ENCODE data around the gene FARSA.

Gene FARSA

DNA sequence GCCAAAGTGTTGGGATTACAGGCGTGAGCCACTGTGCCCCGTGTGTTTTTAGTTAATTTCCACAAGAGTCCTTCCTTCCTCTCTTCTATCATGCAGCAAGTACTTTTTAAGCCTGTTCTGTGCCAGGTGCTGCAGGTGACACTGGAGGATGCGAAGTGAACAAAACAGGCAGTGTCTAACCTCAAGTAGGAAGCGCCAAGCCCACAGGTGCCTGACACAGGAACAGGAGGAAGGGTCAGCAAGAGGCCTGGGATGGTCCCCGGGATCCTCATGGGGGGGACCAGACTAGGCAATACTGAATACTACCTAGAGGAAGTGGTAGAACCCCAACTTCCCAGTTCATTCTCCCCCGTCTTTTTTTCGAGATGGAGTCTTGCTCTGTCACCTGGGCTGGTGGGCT lies 3.1 kb upstream of the FARSA start:
- no peak overlapping the region for H3K27ac ChIP-seq (replicated peaks; ENCODE audit: low read length)
- no peak overlapping the region for H2BK120ac ChIP-seq (ENCODE audit: low read depth, low read length)
- H2AFZ ChIP-seq (ENCODE audit: low read length): no peak overlapping the region
- H3K18ac ChIP-seq (ENCODE audit: low read length): no peak overlapping the region
- no peak overlapping the region for H2BK5ac ChIP-seq (ENCODE audit: low read length)
- no peaks in the 10 kb centered on the region for H3K9me3 ChIP-seq (replicated peaks in 1 of 2; ENCODE audit: control insufficient read depth in 2 of 2, insufficient read depth in 1 of 2, low read depth in 1 of 2, low read length in 2 of 2)
- no peak overlapping the region for H3K9ac ChIP-seq (ENCODE audit: low read depth, low read length, poor library complexity)
- no peak overlapping the region for H4K8ac ChIP-seq (ENCODE audit: low read depth, low read length)
- no peak overlapping the region for H2BK12ac ChIP-seq (ENCODE audit: low read length)
- H3K23ac ChIP-seq (ENCODE audit: low read depth, low read length, poor library complexity): no peak overlapping the region
- H3K4me1 ChIP-seq (ENCODE audit: control insufficient read depth in 2 of 2, insufficient read depth in 1 of 2, low read depth in 1 of 2, low read length in 2 of 2): peaks cover 22 to 35% of the 10 kb centered on the region in 2 donors
- H3K36me3 ChIP-seq (replicated peaks in 1 of 2; ENCODE audit: control insufficient read depth in 2 of 2, insufficient read depth in 2 of 2, low read length in 2 of 2): peaks cover 23 to 29% of the 10 kb centered on the region in 2 donors
- H3K4ac ChIP-seq (ENCODE audit: low read length): no peak overlapping the region
- no peak overlapping the region for H3K4me3 ChIP-seq (ENCODE audit: low read length in 2 of 2)
- no peak overlapping the region for H3K4me2 ChIP-seq (ENCODE audit: insufficient read depth, low read length, poor library complexity, severe bottlenecking)
- no peak overlapping the region for H2AK5ac ChIP-seq (ENCODE audit: low read depth, low read length)
- no peaks in the 10 kb centered on the region for H3K27me3 ChIP-seq (ENCODE audit: control insufficient read depth in 3 of 3, insufficient read depth in 3 of 3, low read depth in 1 of 3, low read length in 3 of 3)
- no CpG with 5 or more reads among the region's 7 CpGs for WGBS, 2 donors (ENCODE audit: extremely low coverage in 2 of 2, insufficient read length in 2 of 2, insufficient replicate concordance in 1 of 2)
- no peak overlapping the region for H3K14ac ChIP-seq (ENCODE audit: low read length)
- no peak for DNase-seq (ENCODE audit: low spot score)
- peak overlapping the region; percentile 8 for H2BK15ac ChIP-seq (ENCODE audit: low read length)
- peaks cover 18% of the 10 kb centered on the region for H3K79me1 ChIP-seq (ENCODE audit: low read depth, low read length)
- H4K91ac ChIP-seq (ENCODE audit: low read depth, low read length, poor library complexity): no peak overlapping the region

DNA sequence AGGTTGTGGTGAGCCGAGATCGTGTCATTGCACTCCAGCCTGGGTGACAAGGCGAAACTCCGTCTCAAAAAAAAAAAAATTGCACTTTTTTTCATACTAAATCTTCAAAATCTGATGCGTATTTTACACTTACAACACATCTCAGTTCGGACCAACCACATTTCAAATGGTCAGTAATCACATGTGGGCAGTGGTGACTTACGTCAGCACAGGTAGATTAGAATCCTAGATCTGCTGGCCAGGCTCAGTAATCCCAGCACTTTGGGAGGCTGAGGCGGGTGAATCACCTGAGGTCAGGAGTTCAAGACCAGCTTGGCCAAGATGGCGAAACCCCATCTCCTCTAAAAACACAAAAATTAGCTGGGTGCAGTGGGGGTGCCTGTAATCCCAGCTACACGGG lies 1.6 kb upstream of the FARSA start:
- no peak overlapping the region for H3K23ac ChIP-seq (ENCODE audit: low read depth, low read length, poor library complexity)
- no peak overlapping the region for H3K14ac ChIP-seq (ENCODE audit: low read length)
- H3K4me2 ChIP-seq (ENCODE audit: insufficient read depth, low read length, poor library complexity, severe bottlenecking): no peak overlapping the region
- peaks cover 17 to 26% of the 10 kb centered on the region in 2 donors for H3K36me3 ChIP-seq (replicated peaks in 1 of 2; ENCODE audit: control insufficient read depth in 2 of 2, insufficient read depth in 2 of 2, low read length in 2 of 2)
- peaks cover 19 to 29% of the 10 kb centered on the region in 2 donors for H3K4me1 ChIP-seq (ENCODE audit: control insufficient read depth in 2 of 2, insufficient read depth in 1 of 2, low read depth in 1 of 2, low read length in 2 of 2)
- H3K9ac ChIP-seq (ENCODE audit: low read depth, low read length, poor library complexity): no peak overlapping the region
- H3K4me3 ChIP-seq (ENCODE audit: low read length in 2 of 2): no peak overlapping the region
- no peak overlapping the region for H3K4ac ChIP-seq (ENCODE audit: low read length)
- no CpG with 5 or more reads among the region's 10 CpGs for WGBS, 2 donors (ENCODE audit: extremely low coverage in 2 of 2, insufficient read length in 2 of 2, insufficient replicate concordance in 1 of 2)
- no peak overlapping the region for H4K8ac ChIP-seq (ENCODE audit: low read depth, low read length)
- no peak overlapping the region for H2AFZ ChIP-seq (ENCODE audit: low read length)
- DNase-seq (ENCODE audit: low spot score): no peak
- H3K27me3 ChIP-seq (ENCODE audit: control insufficient read depth in 3 of 3, insufficient read depth in 3 of 3, low read depth in 1 of 3, low read length in 3 of 3): no peaks in the 10 kb centered on the region
- no peak overlapping the region for H2BK12ac ChIP-seq (ENCODE audit: low read length)
- H4K91ac ChIP-seq (ENCODE audit: low read depth, low read length, poor library complexity): no peak overlapping the region
- H2AK5ac ChIP-seq (ENCODE audit: low read depth, low read length): no peak overlapping the region
- H2BK120ac ChIP-seq (ENCODE audit: low read depth, low read length): no peak overlapping the region
- H3K79me1 ChIP-seq (ENCODE audit: low read depth, low read length): peaks cover 19% of the 10 kb centered on the region
- H3K18ac ChIP-seq (ENCODE audit: low read length): no peak overlapping the region
- H2BK5ac ChIP-seq (ENCODE audit: low read length): no peak overlapping the region
- no peak overlapping the region for H3K27ac ChIP-seq (replicated peaks; ENCODE audit: low read length)
- H2BK15ac ChIP-seq (ENCODE audit: low read length): no peak overlapping the region
- H3K9me3 ChIP-seq (replicated peaks in 1 of 2; ENCODE audit: control insufficient read depth in 2 of 2, insufficient read depth in 1 of 2, low read depth in 1 of 2, low read length in 2 of 2): no peaks in the 10 kb centered on the region

DNA sequence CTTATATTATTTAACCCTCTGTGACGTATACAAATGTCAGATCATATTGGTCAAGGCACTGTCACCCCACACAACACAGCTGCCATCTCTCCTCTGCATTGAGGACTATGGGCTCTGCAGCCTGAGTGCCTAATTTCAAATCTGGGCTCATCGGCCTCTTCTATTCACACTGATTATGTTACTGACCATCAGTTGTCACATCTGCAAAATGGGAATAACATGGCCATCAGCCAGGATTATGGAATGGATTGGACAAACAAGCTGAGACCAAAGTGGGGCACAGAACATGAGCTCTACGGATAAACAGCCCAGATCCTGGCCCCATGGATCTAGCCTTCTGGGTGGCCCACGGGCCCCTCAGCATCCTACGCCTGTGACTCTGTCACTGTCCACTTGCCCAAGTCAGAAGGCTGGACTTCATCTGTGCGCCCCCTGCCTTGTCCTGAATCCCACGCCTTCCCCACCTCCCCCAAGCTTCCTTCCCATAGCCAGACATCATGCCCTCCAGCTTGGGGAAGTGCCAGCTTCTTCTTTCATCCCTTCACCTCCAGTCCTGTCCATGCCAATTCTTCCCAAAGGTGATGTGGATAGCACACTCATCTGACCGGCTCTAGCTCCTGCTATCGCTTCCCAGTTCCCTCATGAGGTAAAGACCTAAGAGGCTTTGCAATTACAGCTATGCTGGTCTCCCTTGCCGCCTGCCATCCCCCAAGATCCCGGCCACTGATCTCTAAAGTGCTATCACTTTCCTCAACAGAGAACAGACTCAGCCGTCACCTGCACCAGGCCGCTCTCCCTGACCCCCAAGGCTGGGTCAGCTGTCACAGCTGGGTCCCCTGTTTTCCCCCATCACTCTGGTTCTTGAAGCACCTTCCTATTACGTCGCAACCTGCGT lies 872 bp downstream of the FARSA start:
- H3K9me3 ChIP-seq (replicated peaks in 1 of 2; ENCODE audit: control insufficient read depth in 2 of 2, insufficient read depth in 1 of 2, low read depth in 1 of 2, low read length in 2 of 2): no peaks in the 10 kb centered on the region
- peak overlapping the region; percentile 88 for H2AFZ ChIP-seq (ENCODE audit: low read length)
- no peak overlapping the region for H2BK5ac ChIP-seq (ENCODE audit: low read length)
- H3K27ac ChIP-seq (replicated peaks; ENCODE audit: low read length): no peak overlapping the region
- H3K4me3 ChIP-seq (ENCODE audit: low read length in 2 of 2): peak overlapping the region; percentile 88 to 90
- peak overlapping the region; percentile 79 for H3K4me2 ChIP-seq (ENCODE audit: insufficient read depth, low read length, poor library complexity, severe bottlenecking)
- H3K14ac ChIP-seq (ENCODE audit: low read length): no peak overlapping the region
- no peaks in the 10 kb centered on the region for H3K27me3 ChIP-seq (ENCODE audit: control insufficient read depth in 3 of 3, insufficient read depth in 3 of 3, low read depth in 1 of 3, low read length in 3 of 3)
- H3K79me1 ChIP-seq (ENCODE audit: low read depth, low read length): peaks cover 12% of the 10 kb centered on the region
- H3K23ac ChIP-seq (ENCODE audit: low read depth, low read length, poor library complexity): no peak overlapping the region
- WGBS, 2 donors (ENCODE audit: extremely low coverage in 2 of 2, insufficient read length in 2 of 2, insufficient replicate concordance in 1 of 2): no CpG with 5 or more reads among the region's 16 CpGs
- H2BK120ac ChIP-seq (ENCODE audit: low read depth, low read length): no peak overlapping the region
- H3K18ac ChIP-seq (ENCODE audit: low read length): no peak overlapping the region
- H4K8ac ChIP-seq (ENCODE audit: low read depth, low read length): no peak overlapping the region
- H3K4me1 ChIP-seq (ENCODE audit: control insufficient read depth in 2 of 2, insufficient read depth in 1 of 2, low read depth in 1 of 2, low read length in 2 of 2): peaks cover 11 to 18% of the 10 kb centered on the region in 2 donors
- peaks cover 25 to 35% of the 10 kb centered on the region in 2 donors for H3K36me3 ChIP-seq (replicated peaks in 1 of 2; ENCODE audit: control insufficient read depth in 2 of 2, insufficient read depth in 2 of 2, low read length in 2 of 2)
- H3K9ac ChIP-seq (ENCODE audit: low read depth, low read length, poor library complexity): peak overlapping the region; percentile 99
- H2BK15ac ChIP-seq (ENCODE audit: low read length): no peak overlapping the region
- no peak for DNase-seq (ENCODE audit: low spot score)
- H3K4ac ChIP-seq (ENCODE audit: low read length): peak overlapping the region; percentile 28
- no peak overlapping the region for H2BK12ac ChIP-seq (ENCODE audit: low read length)
- no peak overlapping the region for H4K91ac ChIP-seq (ENCODE audit: low read depth, low read length, poor library complexity)
- no peak overlapping the region for H2AK5ac ChIP-seq (ENCODE audit: low read depth, low read length)

DNA sequence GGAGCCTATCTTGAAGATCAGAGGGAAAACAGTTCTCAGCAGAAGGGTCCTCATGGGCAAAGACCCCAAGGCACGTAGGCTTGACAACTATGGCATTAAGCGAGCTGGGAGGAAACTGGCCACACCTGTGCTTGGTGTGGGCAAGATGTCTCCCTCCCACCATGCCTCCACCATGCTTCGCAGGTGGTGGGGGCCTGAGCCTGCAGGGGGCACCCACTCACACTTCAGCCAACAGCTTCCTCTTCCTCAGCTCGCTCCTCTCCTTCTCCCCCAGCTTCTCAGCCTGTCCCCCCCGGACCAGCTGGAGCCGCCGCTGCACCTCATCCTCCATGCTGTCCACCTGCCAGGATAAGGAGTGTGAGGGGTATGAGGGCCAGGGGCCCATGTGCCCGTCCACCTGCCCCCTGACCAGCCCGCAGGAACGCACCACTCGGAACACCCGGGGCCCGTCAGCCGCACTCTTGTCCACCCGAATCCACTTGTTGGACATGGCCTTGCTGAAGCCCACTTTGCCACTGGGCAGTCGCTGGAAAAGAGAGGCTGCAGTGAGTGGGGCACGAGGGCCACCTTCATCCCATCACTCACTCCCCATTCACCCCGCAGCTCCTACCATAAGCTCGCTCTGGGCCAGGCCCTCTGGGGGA lies 3.4 kb downstream of the FARSA start:
- H4K8ac ChIP-seq (ENCODE audit: low read depth, low read length): no peak overlapping the region
- peaks cover 8 to 13% of the 10 kb centered on the region in 2 donors for H3K4me1 ChIP-seq (ENCODE audit: control insufficient read depth in 2 of 2, insufficient read depth in 1 of 2, low read depth in 1 of 2, low read length in 2 of 2)
- no peak overlapping the region for H2BK12ac ChIP-seq (ENCODE audit: low read length)
- no peak overlapping the region for H3K4me2 ChIP-seq (ENCODE audit: insufficient read depth, low read length, poor library complexity, severe bottlenecking)
- H3K9ac ChIP-seq (ENCODE audit: low read depth, low read length, poor library complexity): no peak overlapping the region
- WGBS, 2 donors (ENCODE audit: extremely low coverage in 2 of 2, insufficient read length in 2 of 2, insufficient replicate concordance in 1 of 2): no CpG with 5 or more reads among the region's 19 CpGs
- no peak overlapping the region for H4K91ac ChIP-seq (ENCODE audit: low read depth, low read length, poor library complexity)
- H3K79me1 ChIP-seq (ENCODE audit: low read depth, low read length): peaks cover 12% of the 10 kb centered on the region
- no peak overlapping the region for H2AK5ac ChIP-seq (ENCODE audit: low read depth, low read length)
- H3K27ac ChIP-seq (replicated peaks; ENCODE audit: low read length): no peak overlapping the region
- no peak overlapping the region for H3K14ac ChIP-seq (ENCODE audit: low read length)
- H2BK15ac ChIP-seq (ENCODE audit: low read length): no peak overlapping the region
- no peaks in the 10 kb centered on the region for H3K9me3 ChIP-seq (replicated peaks in 1 of 2; ENCODE audit: control insufficient read depth in 2 of 2, insufficient read depth in 1 of 2, low read depth in 1 of 2, low read length in 2 of 2)
- H3K4me3 ChIP-seq (ENCODE audit: low read length in 2 of 2): no peak overlapping the region
- no peak for DNase-seq (ENCODE audit: low spot score)
- H3K18ac ChIP-seq (ENCODE audit: low read length): no peak overlapping the region
- peaks cover 35 to 58% of the 10 kb centered on the region in 2 donors for H3K36me3 ChIP-seq (replicated peaks in 1 of 2; ENCODE audit: control insufficient read depth in 2 of 2, insufficient read depth in 2 of 2, low read length in 2 of 2)
- no peak overlapping the region for H3K4ac ChIP-seq (ENCODE audit: low read length)
- no peak overlapping the region for H2BK5ac ChIP-seq (ENCODE audit: low read length)
- H3K23ac ChIP-seq (ENCODE audit: low read depth, low read length, poor library complexity): peak overlapping the region; percentile 65
- H3K27me3 ChIP-seq (ENCODE audit: control insufficient read depth in 3 of 3, insufficient read depth in 3 of 3, low read depth in 1 of 3, low read length in 3 of 3): no peaks in the 10 kb centered on the region
- no peak overlapping the region for H2BK120ac ChIP-seq (ENCODE audit: low read depth, low read length)
- H2AFZ ChIP-seq (ENCODE audit: low read length): no peak overlapping the region
